Measurements from ENCODE around the gene CDC42BPB.

The CDC42BPB gene

DNA sequence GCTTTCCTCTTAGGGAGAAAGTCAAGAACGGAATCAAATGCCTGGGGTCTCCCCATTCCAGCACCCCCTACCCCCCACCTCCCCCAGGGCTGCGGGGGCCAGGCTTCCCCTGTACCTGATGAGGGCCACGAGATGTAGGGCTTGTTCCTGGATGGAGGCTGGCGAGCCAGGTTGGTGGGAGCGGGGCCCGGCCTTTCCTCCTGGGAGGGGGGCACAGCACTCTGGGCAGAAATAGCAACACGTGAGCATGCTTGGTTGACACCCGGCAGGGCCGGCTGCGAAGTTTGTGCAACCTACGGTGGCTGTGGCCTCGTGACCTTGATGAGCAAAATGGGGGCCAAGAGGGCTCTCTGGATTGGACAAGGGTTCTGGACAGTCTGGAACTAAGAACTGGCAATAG lies 119.2 kb downstream of the CDC42BPB start:
- Histone ChIP-seq H3K36me3 (ENCODE audit: control insufficient read depth, insufficient read depth, low read length) (peaks cover 72% of the 10 kb centered on the region), H3K4me3 (ENCODE audit: low read depth, low read length) (no peak overlapping the region), H3K27ac (ENCODE audit: low read depth, low read length) (no peak overlapping the region), H3K9me3 (ENCODE audit: control insufficient read depth, insufficient read depth, low read depth, low read length) (no peaks in the 10 kb centered on the region), H3K9ac (ENCODE audit: low read length) (no peak overlapping the region), H3K27me3 (ENCODE audit: control insufficient read depth, insufficient read depth, low read length) (no peaks in the 10 kb centered on the region), H3K4me1 (ENCODE audit: control insufficient read depth, insufficient read depth, low read length) (no peaks in the 10 kb centered on the region)

GRCh38 chr14:102937331-102938175 lies 119.8 kb downstream of the CDC42BPB start:
- no peaks in the 10 kb centered on the region for H3K4me1 ChIP-seq (ENCODE audit: control insufficient read depth, insufficient read depth, low read length)
- no peak overlapping the region for H3K27ac ChIP-seq (ENCODE audit: low read depth, low read length)
- no peaks in the 10 kb centered on the region for H3K27me3 ChIP-seq (ENCODE audit: control insufficient read depth, insufficient read depth, low read length)
- no peak overlapping the region for H3K9ac ChIP-seq (ENCODE audit: low read length)
- H3K4me3 ChIP-seq (ENCODE audit: low read depth, low read length): no peak overlapping the region
- H3K9me3 ChIP-seq (ENCODE audit: control insufficient read depth, insufficient read depth, low read depth, low read length): no peaks in the 10 kb centered on the region
- H3K36me3 ChIP-seq (ENCODE audit: control insufficient read depth, insufficient read depth, low read length): peaks cover 71% of the 10 kb centered on the region

- Histone ChIP-seq H3K4me1 (ENCODE audit: control insufficient read depth, insufficient read depth, low read length) (peaks cover under 1% of the 10 kb centered on the region; the same call in 1 of the 2 replicates), H3K9ac (ENCODE audit: low read length) (no peak overlapping the region), H3K27ac (ENCODE audit: low read depth, low read length) (no peak overlapping the region), H3K36me3 (ENCODE audit: control insufficient read depth, insufficient read depth, low read length) (peaks cover 54% of the 10 kb centered on the region), H3K9me3 (ENCODE audit: control insufficient read depth, insufficient read depth, low read depth, low read length) (no peaks in the 10 kb centered on the region), H3K27me3 (ENCODE audit: control insufficient read depth, insufficient read depth, low read length) (peaks cover 14% of the 10 kb centered on the region), H3K4me3 (ENCODE audit: low read depth, low read length) (no peak overlapping the region)
These were observed 121.6 kb downstream of the CDC42BPB start for GRCh38 chr14:102935756-102936155.

DNA sequence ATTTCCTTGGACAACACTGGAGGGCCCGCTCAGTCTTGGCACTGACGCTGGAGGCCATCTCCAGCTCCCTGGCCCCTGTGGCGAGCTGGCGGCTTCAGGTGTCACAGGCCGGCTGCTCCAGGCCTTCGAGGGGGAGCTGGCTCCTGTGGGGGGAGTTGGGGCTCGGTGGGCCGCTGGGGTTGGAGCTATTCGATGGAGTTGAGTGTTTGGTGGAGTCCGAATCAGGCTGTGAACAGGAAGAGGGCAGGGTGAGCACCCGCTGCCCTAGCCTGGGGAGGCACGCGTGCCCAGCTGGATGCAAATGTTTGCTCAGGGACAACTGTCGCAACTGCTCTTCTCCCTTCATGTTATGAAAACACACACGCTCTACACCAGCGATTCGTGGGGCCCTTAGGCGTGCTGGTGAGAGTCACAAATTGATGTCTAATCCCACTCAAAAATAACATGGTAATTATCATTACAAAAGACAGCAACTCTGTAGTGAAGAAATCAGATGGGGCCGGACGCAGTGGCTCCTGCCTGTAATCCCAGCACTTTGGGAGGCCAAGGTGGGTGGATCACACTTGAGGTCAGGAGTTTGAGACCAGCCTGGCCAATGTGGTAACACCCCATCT lies 123.6 kb downstream of the CDC42BPB start:
- no peaks in the 10 kb centered on the region for H3K9me3 ChIP-seq (ENCODE audit: control insufficient read depth, insufficient read depth, low read depth, low read length)
- H3K4me1 ChIP-seq (ENCODE audit: control insufficient read depth, insufficient read depth, low read length): peaks cover 5% of the 10 kb centered on the region
- H3K36me3 ChIP-seq (ENCODE audit: control insufficient read depth, insufficient read depth, low read length): peaks cover 36% of the 10 kb centered on the region
- H3K9ac ChIP-seq (ENCODE audit: low read length): no peak overlapping the region
- H3K27me3 ChIP-seq (ENCODE audit: control insufficient read depth, insufficient read depth, low read length): peaks cover 34% of the 10 kb centered on the region
- H3K27ac ChIP-seq (ENCODE audit: low read depth, low read length): no peak overlapping the region
- no peak overlapping the region for H3K4me3 ChIP-seq (ENCODE audit: low read depth, low read length)

DNA sequence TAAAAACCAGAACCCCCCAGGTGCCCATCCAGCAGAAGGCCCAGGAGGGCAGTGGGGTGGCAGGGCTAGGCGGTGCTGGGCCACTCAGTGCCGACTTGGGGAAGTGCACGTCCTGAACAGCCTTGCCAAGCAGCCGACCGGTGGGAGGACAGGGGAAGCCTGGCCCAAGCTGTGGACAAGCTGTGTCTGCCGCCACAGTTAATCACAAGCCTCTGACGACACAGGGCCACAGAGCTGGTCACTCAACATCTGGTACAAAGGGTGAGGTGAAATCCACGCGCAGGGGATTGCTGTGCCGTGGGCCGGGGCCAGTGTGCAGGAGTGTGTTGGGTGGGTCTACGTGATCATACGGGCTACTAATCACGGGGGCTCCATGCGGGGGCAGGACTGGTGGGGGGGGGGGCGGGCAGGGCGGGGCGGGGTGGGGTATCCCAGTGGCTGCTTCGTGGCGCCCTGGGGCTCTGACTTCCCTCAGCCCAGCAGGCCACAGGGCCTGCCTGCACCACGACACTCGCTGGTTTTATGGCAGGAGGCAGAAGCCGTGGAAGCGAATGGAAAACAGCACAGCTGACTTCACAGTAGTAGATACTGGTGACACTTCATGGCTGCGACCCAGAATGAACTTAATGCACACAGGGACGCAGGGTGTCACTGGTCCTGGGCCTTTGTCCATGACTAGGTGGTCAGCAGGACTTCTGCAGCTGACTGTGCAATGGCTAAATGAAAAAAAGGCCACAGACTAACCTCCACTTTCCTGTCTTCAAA lies 124.7 kb downstream of the CDC42BPB start:
- Histone ChIP-seq H3K36me3 (ENCODE audit: control insufficient read depth, insufficient read depth, low read length) (peaks cover 25% of the 10 kb centered on the region), H3K9me3 (ENCODE audit: control insufficient read depth, insufficient read depth, low read depth, low read length) (no peaks in the 10 kb centered on the region), H3K4me3 (ENCODE audit: low read depth, low read length) (no peak overlapping the region), H3K9ac (ENCODE audit: low read length) (no peak overlapping the region), H3K4me1 (ENCODE audit: control insufficient read depth, insufficient read depth, low read length) (peaks cover 6% of the 10 kb centered on the region), H3K27me3 (ENCODE audit: control insufficient read depth, insufficient read depth, low read length) (peaks cover 44% of the 10 kb centered on the region), H3K27ac (ENCODE audit: low read depth, low read length) (no peak overlapping the region)

- Histone ChIP-seq H3K27me3 (ENCODE audit: control insufficient read depth, insufficient read depth, low read length) (peaks cover 53% of the 10 kb centered on the region), H3K9me3 (ENCODE audit: control insufficient read depth, insufficient read depth, low read depth, low read length) (no peaks in the 10 kb centered on the region), H3K36me3 (ENCODE audit: control insufficient read depth, insufficient read depth, low read length) (peaks cover 17% of the 10 kb centered on the region), H3K4me1 (ENCODE audit: control insufficient read depth, insufficient read depth, low read length) (peaks cover 11% of the 10 kb centered on the region), H3K9ac (ENCODE audit: low read length) (no peak overlapping the region), H3K4me3 (ENCODE audit: low read depth, low read length) (no peak overlapping the region), H3K27ac (ENCODE audit: low read depth, low read length) (no peak overlapping the region)
These were observed 125.6 kb downstream of the CDC42BPB start for GRCh38 chr14:102931580-102932285.

DNA sequence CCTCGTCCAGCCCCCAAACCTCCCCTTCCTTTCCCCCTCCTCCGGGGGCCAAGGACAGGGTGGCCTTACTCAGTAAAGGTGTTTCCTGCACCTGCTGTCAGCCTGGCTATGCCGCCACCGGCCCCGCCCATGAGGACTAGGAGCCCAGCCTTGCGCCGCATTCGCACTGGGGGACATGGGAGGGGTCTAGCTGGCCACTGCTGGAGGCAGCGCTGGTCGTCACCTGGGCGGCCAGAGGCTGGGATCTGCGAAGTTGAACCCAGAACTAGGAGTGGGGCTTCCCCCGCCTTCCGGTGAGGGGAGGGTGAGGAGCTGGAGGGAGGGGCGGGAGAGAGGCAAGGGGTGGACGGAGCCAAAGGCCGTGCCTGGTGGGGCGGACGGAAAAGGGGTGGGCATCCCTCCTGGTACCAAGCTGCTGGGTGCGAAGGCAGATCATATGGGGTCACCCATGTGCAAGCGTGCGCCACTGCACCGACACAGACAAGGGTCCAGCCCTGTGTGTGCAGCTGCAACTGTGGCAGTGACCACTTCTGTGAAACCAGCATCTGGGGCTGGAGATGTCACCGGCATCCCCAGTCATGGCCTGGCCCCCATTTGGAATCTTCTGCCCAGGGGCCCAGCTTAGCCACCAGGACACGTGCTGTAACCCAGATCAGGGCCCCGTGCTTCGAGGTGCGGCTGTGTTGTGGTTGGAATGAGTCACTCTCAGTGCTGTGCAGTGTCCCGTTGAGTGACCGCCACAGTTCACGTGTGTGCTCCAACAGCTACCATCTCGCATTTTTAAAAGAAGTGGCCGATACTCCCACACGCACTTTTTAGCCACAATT lies 126.4 kb downstream of the CDC42BPB start:
- H3K9ac ChIP-seq (ENCODE audit: low read length): no peak overlapping the region

DNA sequence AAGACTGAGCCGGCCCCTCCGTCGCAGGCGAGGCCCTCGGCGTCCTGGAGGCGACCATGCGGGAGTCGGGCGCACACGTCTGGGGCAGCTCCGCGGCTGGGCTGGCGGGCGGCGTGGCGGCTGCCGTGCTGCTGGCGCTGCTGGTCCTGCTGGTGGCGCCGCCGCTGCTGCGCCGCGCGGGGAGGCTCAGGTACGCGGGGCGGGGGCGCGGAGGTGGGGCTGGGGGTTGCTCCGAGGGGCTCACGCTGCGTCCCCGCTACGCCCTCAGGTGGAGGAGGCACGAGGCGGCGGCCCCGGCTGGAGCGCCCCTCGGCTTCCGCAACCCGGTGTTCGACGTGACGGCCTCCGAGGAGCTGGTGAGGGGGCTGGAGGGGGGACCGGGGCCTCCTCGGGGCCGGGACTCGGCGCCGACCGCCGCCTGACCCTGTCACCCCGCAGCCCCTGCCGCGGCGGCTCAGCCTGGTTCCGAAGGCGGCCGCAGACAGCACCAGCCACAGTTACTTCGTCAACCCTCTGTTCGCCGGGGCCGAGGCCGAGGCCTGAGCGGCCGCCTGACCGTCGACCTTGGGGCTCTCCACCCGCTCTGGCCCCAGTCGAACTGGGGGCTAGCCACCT lies 127.1 kb downstream of the CDC42BPB start:
- H3K9me3 ChIP-seq (ENCODE audit: control insufficient read depth, insufficient read depth, low read depth, low read length): no peaks in the 10 kb centered on the region
- peaks cover 68% of the 10 kb centered on the region for H3K27me3 ChIP-seq (ENCODE audit: control insufficient read depth, insufficient read depth, low read length)
- peak overlapping the region; percentile 92 for H3K4me3 ChIP-seq (ENCODE audit: low read depth, low read length)
- no peak overlapping the region for H3K9ac ChIP-seq (ENCODE audit: low read length)
- peaks cover 12% of the 10 kb centered on the region for H3K36me3 ChIP-seq (ENCODE audit: control insufficient read depth, insufficient read depth, low read length)
- no peak overlapping the region for H3K27ac ChIP-seq (ENCODE audit: low read depth, low read length)
- H3K4me1 ChIP-seq (ENCODE audit: control insufficient read depth, insufficient read depth, low read length): peaks cover 17% of the 10 kb centered on the region

More for the DNA sequence above, 126.4 kb downstream of the CDC42BPB start:
- Histone ChIP-seq H3K36me3 (ENCODE audit: control insufficient read depth, insufficient read depth, low read length) (peaks cover 14% of the 10 kb centered on the region), H3K9me3 (ENCODE audit: control insufficient read depth, insufficient read depth, low read depth, low read length) (no peaks in the 10 kb centered on the region), H3K27me3 (ENCODE audit: control insufficient read depth, insufficient read depth, low read length) (peaks cover 61% of the 10 kb centered on the region), H3K4me1 (ENCODE audit: control insufficient read depth, insufficient read depth, low read length) (peaks cover 14% of the 10 kb centered on the region), H3K27ac (ENCODE audit: low read depth, low read length) (no peak overlapping the region), H3K4me3 (ENCODE audit: low read depth, low read length) (peak overlapping the region; percentile 92)

DNA sequence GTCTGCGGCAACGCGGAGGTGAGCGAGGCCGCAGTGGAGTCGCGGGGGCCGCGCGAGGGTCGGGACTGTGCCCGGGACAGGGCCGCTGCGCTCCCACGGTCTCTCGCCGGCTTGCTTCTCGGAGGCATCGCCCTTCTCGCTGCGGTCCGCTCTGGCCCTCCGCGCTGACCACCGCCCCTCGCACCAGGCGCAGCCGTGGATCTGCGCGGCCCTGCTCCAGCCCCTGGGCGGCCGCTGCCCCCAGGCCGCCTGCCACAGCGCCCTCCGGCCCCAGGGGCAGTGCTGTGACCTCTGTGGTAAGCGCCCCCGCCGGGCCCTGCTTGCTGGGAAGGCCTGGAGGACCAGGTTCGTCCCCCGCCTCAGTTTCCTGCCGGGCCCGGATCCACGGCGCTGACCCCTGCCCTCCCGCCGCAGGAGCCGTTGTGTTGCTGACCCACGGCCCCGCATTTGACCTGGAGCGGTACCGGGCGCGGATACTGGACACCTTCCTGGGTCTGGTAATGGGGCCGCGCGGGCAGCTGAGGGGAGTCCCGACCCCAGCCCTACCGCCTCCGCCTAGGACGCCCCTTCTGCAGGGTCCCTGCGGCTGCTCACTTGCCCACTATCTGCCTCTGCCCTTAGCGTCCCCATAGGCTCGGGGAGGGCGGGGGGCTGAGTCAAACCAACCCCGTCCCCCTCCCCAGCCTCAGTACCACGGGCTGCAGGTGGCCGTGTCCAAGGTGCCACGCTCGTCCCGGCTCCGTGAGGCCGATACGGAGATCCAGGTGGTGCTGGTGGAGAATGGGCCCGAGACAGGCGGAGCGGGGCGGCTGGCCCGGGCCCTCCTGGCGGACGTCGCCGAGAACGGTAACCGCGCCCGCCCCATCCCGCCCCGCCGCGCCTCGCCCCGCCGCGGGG lies 127.9 kb downstream of the CDC42BPB start:
- Histone ChIP-seq H3K27me3 (ENCODE audit: control insufficient read depth, insufficient read depth, low read length) (peaks cover 75% of the 10 kb centered on the region), H3K27ac (ENCODE audit: low read depth, low read length) (no peak overlapping the region), H3K9me3 (ENCODE audit: control insufficient read depth, insufficient read depth, low read depth, low read length) (no peaks in the 10 kb centered on the region), H3K36me3 (ENCODE audit: control insufficient read depth, insufficient read depth, low read length) (peaks cover 12% of the 10 kb centered on the region), H3K9ac (ENCODE audit: low read length) (no peak overlapping the region), H3K4me3 (ENCODE audit: low read depth, low read length) (peak overlapping the region; percentile 92), H3K4me1 (ENCODE audit: control insufficient read depth, insufficient read depth, low read length) (peaks cover 17% of the 10 kb centered on the region)

Data from HUES6 (cell line).